Measurements from ENCODE around the gene ABCC8.

The ABCC8 gene

GRCh38 chr11:17343257-17343656 lies 133.4 kb downstream of the ABCC8 start:
- DNase-seq: no peak

Data from GF-D8 (cell line).